Body of pancreas (tissue), 4 donors: ENCODE data around the gene ZNF775.

Source experiments
- CTCF ChIP-seq, 7 experiments: fragments of 450-650 bp in 4 of 7; fragments of 200-600 bp in 3 of 7; sonication (generic) in 3 of 7; IDR thresholded peaks; one replicate each; pipeline ENCODE4 v1.5.1; 2016 to 2019; ENCODE audit warnings: antibody characterized with exemption in 7 of 7
- POLR2A ChIP-seq, 3 donors: fragments of 450-650 bp; IDR thresholded peaks; one replicate each; pipeline ENCODE4 v1.6.1; 2016; ENCODE audit warnings: antibody characterized with exemption in 3 of 3, mild to moderate bottlenecking in 2 of 3

- TF ChIP-seq CTCF (IDR thresholded peaks at IDR 0.05), result no peak
- TF ChIP-seq POLR2A (IDR thresholded peaks at IDR 0.05), result no peak
These were observed 5.5 kb downstream of the ZNF775 start for GRCh38 chr7:150384406-150385301.
